HG03196 (cell line): ENCODE results near the gene OGFOD2.

ENCODE experiments used
- ATAC-seq: cut with Tn5 transposase; IDR thresholded peaks from one replicate; pipeline ENCODE4 v1.9.1; 2021; ENCODE audit not compliant: unreplicated experiment

OGFOD2 gene

GRCh38 chr12:122976648-122976975 is 1.6 kb downstream of the OGFOD2 start:
- no peak for ATAC-seq

DNA sequence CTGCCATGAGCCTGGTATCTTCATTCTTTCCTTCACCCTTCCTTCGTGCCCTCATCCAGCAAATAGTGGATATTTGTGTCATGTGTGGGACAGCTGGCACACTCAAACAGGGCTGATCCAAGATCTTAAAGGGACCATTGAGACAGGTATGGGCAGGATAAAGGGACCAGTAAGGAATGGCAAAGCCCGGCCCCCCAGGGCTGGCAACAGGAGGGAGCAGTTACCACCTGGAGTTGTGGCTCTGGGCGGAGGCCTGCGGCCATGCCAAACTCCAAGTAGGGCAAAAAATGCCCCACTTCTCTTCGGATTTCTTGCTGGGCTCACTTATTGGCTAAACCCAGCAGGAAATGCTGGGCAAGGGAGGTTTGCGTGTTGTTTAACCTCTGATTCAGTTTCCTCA is 2.1 kb downstream of the OGFOD2 start:
- no peak for ATAC-seq

DNA sequence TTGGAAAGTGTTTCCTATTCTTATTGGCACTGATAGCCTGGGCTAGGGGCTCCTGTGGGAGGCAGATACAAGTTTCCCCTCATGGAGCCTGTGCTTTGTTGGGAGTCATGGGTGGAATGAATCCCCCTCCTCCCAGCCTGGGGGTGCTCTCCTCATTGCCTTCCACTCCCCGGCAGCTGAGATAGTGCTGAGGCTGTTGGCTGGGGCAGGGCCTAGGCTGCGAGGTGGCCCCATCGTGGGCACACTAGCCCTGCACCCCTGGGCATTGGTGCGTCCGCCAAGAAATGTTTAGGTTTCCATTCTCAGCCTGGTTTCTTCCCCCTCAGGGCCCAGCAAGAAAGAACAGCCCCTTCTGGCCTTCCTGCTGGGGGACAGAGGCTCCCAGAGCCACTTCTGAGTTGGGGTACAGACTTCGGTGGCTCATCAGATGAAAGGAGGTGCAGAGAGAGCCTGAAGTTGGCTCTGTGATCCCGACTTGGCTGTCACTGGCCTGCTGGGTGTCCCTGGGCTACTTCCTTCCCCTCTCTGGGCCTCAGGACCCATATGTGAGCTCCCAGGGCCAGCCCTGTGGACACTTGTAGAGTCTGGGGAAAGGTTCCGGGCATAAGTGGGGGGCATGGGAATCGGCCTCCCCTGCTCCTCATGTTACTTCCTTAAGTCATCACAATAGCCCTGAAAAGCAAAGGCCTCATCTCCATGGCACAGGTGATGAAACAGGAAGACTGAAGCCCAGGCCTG is 2.8 kb downstream of the OGFOD2 start:
- ATAC-seq = no peak

DNA sequence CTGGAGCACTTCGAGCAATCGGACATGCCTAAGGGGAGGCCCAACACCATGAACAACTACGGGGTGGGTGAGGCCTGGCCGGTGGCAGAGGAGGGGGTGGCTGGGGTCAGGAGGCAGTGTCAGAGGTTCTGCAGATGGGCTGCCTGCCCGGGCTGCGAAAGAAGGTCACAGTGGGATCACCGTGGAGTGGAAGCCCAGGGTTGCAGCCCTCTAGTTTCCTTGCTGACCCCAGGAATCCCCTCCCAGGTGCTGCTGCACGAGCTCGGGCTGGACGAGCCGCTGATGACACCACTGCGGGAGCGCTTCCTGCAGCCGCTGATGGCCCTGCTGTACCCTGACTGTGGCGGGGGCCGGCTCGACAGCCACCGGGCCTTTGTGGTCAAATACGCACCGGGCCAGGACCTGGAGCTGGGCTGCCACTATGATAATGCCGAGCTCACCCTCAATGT is 3.5 kb downstream of the OGFOD2 start:
- ATAC-seq = no peak

GRCh38 chr12:122979001-122979907 is 4.2 kb downstream of the OGFOD2 start:
- no peak for ATAC-seq

- ATAC-seq = no peak
Measured at GRCh38 chr12:122979908-122980182, 4.8 kb downstream of the OGFOD2 start.

GRCh38 chr12:122980183-122981035 is 5.4 kb downstream of the OGFOD2 start, which contains the start of gene ARL6IP4:
Gene ARL6IP4, plus strand, starts transcription at chr12:122980681. Its CDS starts 459 bp downstream, at chr12:122981140.
- peak; percentile 55 for ATAC-seq

DNA sequence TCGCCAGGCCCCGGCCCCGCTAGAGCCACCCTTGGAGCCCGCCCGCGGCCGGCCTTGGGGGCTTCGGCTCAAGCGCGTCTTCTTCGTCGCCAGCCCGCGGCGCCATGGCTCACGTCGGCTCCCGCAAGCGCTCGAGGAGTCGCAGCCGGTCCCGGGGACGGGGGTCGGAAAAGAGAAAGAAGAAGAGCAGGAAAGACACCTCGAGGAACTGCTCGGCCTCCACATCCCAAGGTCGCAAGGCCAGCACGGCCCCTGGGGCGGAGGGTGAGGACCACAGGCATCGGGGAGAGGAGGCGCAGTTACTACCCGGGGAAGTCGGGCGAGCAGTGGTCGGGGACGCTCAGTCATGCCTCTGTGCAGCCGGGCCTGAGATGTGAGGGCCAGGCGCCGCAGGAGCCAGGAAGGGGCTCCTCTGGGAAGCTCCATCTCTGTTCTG is 6.0 kb downstream of the OGFOD2 start:
- no peak for ATAC-seq

DNA sequence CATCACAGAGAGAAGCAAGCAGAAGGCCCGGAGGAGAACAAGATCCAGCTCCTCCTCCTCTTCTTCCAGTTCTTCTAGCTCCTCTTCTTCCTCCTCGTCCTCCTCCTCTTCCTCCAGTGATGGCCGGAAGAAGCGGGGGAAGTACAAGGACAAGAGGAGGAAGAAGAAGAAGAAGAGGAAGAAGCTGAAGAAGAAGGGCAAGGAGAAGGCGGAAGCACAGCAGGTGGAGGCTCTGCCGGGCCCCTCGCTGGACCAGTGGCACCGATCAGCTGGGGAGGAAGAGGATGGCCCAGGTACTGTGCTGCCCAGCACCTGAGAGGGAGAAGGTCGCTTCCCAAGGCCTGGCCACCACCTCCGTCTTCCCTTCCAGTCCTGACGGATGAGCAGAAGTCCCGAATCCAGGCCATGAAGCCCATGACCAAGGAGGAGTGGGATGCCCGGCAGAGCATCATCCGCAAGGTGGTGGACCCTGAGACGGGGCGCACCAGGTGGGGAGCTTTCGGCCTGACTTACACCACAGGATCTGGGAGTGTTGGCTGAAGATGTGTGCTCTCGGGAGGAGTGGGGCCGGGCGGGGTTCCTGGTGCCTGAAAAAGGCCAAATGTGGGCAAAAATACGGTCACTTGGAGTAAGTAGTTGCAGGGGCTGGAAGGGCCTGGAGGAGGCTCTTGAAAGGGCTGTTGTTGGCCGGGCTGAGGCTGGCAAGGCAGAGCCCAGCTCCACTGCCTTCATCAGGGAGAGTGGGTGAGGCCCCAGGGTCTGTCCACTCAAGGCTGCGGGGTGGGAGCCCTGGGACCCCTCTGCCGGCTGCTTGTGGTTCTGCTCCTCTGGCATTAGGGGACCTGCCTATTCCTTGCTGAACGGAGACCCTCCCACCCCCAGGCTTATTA is 6.8 kb downstream of the OGFOD2 start:
- ATAC-seq = no peak

DNA sequence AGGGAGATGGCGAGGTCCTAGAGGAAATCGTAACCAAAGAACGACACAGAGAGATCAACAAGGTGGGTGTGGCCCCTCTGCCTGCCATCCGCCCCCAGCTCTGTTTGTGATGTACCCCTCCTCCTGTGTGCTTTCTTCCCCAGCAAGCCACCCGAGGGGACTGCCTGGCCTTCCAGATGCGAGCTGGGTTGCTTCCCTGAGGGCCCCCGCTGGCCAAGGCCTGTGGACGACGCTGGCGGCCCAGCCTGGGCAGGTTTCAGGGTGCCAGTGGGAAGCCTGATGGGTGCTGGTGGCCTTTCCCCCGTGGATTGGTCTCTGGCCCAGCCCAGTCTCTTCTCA is 7.4 kb downstream of the OGFOD2 start:
- ATAC-seq = no peak

GRCh38 chr12:122982963-122983788 is 8.1 kb downstream of the OGFOD2 start:
- no peak for ATAC-seq

DNA sequence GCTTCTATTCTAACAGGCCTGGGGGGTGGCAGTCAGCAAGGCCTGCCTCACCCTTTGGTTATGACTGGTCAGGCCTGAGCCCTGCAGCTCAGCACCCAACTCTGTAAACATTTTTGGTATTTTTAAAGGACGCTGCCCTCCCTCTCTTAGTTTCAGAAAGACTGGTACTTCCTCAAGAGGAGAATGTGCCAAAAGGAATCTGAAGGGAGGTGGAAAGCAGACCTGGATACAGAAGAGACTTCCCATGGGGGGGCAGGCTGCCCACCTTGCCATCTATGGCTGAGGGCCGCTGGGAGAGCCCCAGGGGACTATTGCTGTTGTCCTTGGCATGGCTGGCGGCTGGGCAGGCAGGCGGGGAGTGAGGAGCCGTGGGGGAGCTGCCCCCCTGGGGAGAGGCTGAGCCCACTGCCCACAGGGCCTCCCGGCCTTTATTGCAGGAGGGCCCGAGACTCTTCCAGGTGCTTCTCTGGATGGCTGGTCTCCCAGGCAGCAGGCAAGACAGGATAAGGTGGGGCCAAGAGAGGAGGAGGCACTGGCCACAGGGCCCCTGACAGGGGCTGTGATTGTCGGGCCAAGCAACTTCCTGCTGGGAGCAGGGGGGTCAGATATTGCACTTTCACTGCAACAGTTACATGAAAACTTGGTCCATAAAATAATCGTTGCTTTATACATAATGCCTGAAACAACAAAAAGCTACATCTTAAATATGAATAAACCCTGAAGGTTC is 8.9 kb downstream of the OGFOD2 start:
- ATAC-seq = no peak

- no peak for ATAC-seq
Measured at GRCh38 chr12:122984612-122985337, 9.7 kb downstream of the OGFOD2 start.

DNA sequence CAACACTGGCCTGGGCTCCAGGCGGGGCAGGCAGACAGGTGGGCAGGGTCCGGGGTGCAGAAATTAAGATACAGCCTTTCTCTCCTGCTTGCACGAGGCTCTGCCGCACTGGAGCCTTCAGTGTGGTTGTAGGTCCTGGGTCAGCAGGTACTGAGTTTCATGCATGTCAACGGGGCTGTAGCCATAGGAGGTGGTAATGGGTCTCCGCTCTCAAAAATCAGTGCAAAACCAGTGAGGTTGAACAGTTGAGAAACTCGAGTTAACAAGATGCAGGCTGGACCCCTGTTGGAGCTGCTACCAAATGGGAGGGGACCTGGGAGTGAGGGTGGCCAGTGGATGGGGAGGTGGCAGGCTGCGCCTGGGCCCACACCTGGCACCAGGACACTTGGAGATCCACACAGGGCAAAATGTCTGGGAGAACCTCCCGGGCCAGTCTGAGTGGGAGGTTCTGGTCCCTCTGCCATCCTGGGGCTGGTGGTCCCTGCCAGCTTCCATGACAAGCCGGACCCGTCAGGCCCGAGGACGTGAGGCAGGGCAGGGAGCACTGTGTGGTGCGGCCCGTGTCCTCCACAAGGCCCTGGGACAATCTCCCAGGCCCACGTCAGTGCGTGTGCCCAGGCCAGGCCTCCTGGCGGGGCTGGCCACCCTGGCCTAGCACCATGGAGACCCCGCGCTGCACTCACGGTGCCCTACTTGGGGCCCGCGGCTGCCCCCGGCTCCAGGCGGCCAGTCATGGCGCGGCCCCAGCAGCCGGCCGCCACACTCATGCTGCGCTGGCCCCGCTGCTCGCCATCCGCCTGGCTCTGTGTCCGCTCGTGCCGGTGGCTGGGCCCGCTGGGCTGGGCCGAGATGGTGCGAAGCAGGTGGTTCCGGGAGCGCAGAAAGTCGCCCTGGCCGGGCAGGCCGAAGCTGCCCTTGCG is 10.6 kb downstream of the OGFOD2 start:
- ATAC-seq = no peak

DNA sequence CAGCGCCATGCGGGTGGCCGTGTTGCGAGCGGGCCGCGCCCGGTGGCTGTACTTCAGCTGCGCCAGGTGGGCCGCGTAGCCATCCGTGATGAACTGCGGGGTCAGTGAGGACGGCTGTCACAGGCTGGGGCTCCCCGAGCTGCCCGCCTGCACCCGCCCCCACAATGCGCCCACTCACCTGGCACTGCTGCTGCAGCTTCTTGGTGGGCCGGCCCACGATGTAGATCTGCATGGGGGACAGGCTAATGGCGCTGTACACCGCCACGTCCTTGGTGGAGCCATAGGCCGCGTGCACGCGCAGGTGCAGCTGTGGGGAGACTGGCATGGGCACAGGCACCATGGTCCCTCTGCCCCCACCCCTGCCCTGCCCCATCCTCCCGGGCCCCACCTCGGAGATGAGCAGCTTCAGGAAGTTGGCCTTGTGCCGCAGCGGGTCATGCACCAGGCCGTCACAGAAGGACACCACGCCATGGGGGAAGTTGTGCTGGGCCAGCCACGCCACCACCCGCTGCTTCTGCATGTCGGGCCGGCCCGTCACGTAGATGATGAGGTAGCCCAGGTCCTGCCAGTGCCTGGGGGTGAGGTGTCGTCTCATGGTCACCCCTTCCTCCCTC is 11.3 kb downstream of the OGFOD2 start:
- ATAC-seq = no peak

DNA sequence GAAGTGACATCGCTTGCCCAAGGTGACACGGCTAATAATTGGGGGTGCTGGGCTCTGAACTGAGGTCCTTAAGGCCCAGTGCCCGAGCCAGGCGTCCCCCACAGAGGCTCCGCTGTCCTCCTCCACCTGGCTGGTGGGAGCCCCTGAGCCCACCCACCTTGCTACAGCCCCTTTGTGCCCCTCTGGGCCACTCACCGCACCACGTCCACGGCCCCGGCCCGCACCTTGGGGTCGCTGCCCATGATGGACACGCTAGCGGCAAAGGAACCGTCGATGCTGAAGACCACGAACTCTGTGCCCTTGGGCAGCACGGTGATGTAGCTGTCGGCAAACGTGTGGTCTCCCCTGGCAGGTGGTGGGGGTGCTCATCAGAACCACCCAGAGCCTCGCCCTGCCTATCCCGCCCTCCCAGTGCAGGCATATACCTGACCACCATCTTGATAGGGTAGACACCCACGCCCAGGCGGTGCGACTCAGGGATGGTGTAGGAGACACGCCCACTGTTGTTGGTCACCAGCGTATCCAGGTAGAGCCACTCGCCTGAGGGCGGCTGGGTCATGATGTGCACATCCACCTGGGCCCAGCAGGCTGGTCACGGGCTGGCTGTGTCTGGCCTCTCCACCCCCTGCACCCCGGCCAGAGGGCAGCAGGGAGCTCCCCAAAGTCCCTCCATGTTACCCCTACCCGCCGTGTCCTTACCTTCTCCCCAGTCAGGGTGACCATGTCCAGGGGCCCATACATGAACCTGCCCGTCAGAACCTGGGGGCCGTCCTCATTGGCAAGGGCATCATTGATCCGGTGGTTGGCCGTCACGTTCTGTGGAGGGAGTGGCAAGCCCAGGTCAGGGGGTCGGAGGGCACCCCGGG is 12.3 kb downstream of the OGFOD2 start:
- ATAC-seq = no peak
